GM23338 (cell line): ENCODE data around the gene NR2C1. TPM values are rescaled to one million over a fixed set of nuclear protein-coding genes. Genes with fewer than 3 reads are reported as not detected.

Source experiments
- ATAC-seq: fragments of 200-7000 bp; cut with Tn5 transposase; 3 replicates; pipeline ENCODE4 v1.9.1; 2020
- DNase-seq: peaks from one replicate; pipeline ENCODE4 v3.0.0-alpha.2; 2015; ENCODE audit warnings: low spot score
- H2AFZ ChIP-seq: fragments of 200-600 bp; sonication (generic); 2 replicates; pipeline ENCODE4 v1.8.0; 2016; ENCODE audit warnings: antibody characterized with exemption, mild to moderate bottlenecking, moderate library complexity
- H3F3A ChIP-seq: fragments of 200-600 bp; sonication (generic); replicated peaks from 2 replicates; pipeline ENCODE4 v1.8.0; 2017; ENCODE audit warnings: antibody characterized with exemption, mixed run types, low read depth
- H3K27ac ChIP-seq: fragments of 200-600 bp; sonication (generic); 2 replicates; pipeline ENCODE4 v1.6.1; 2016; ENCODE audit warnings: low read depth
- H3K27me3 ChIP-seq: fragments of 200-600 bp; sonication (generic); 2 replicates; pipeline ENCODE4 v1.8.0; 2016; ENCODE audit warnings: mild to moderate bottlenecking, mixed run types, moderate library complexity; ENCODE audit not compliant: insufficient read depth
- H3K36me3 ChIP-seq: fragments of 200-600 bp; sonication (generic); 2 replicates; pipeline ENCODE4 v1.8.0; 2016; ENCODE audit warnings: mild to moderate bottlenecking; ENCODE audit not compliant: insufficient read depth
- H3K4me1 ChIP-seq: fragments of 200-600 bp; sonication (generic); 2 replicates; pipeline ENCODE4 v1.8.0; 2016; ENCODE audit warnings: mild to moderate bottlenecking, moderate library complexity; ENCODE audit not compliant: insufficient read depth
- H3K4me2 ChIP-seq: fragments of 200-600 bp; sonication (generic); 2 replicates; pipeline ENCODE4 v1.7.1; 2017; ENCODE audit warnings: mixed run types
- H3K4me3 ChIP-seq: fragments of 200-600 bp; sonication (generic); 2 replicates; pipeline ENCODE4 v1.6.1; 2016; ENCODE audit warnings: mixed run types
- H3K79me2 ChIP-seq: fragments of 200-600 bp; sonication (generic); replicated peaks from 2 replicates; pipeline ENCODE4 v1.8.0; 2017; ENCODE audit warnings: mild to moderate bottlenecking; ENCODE audit not compliant: insufficient read depth
- H3K9me2 ChIP-seq: fragments of 200-600 bp; sonication (generic); 2 replicates; pipeline ENCODE4 v1.8.0; 2017; ENCODE audit not compliant: insufficient read depth
- H4K20me1 ChIP-seq: fragments of 200-600 bp; sonication (generic); replicated peaks from 2 replicates; pipeline ENCODE4 v1.8.0; 2017; ENCODE audit warnings: mild to moderate bottlenecking; ENCODE audit not compliant: insufficient read depth
- H3K27ac Mint-ChIP-seq: 2 replicates; pipeline ENCODE4 v1.8.0; 2020; ENCODE audit warnings: inconsistent platforms, mild to moderate bottlenecking, moderate library complexity, mixed read lengths
- H3K27me3 Mint-ChIP-seq: 3 replicates; pipeline ENCODE4 v1.8.0; 2022; ENCODE audit warnings: low read depth, mild to moderate bottlenecking, moderate library complexity, mixed read lengths, inconsistent platforms; ENCODE audit not compliant: insufficient read depth, poor library complexity
- H3K36me3 Mint-ChIP-seq: 3 replicates; pipeline ENCODE4 v1.8.0; 2021; ENCODE audit warnings: low read depth, mild to moderate bottlenecking, inconsistent platforms, moderate library complexity, mixed read lengths
- H3K4me1 Mint-ChIP-seq: 3 replicates; pipeline ENCODE4 v1.8.0; 2020; ENCODE audit warnings: mild to moderate bottlenecking, inconsistent platforms, mixed read lengths
- H3K4me3 Mint-ChIP-seq: 3 replicates; pipeline ENCODE4 v1.8.0; 2021; ENCODE audit warnings: moderate library complexity, mild to moderate bottlenecking, inconsistent platforms, mixed read lengths
- H3K9me3 Mint-ChIP-seq: 3 replicates; pipeline ENCODE4 v1.8.0; 2020; ENCODE audit warnings: moderate library complexity, mild to moderate bottlenecking, inconsistent platforms, mixed read lengths
- CREB1 ChIP-seq: fragments of 250-450 bp; sonication (Bioruptor Pico); IDR thresholded peaks from 2 replicates; pipeline ENCODE4 v1.5.0; 2020; ENCODE audit warnings: low read depth, mild to moderate bottlenecking, moderate library complexity
- EZH2 ChIP-seq: fragments of 200-600 bp; sonication (generic); IDR thresholded peaks from one replicate; pipeline ENCODE4 v1.8.0; 2017; ENCODE audit warnings: antibody characterized with exemption, mild to moderate bottlenecking, low read depth; ENCODE audit not compliant: unreplicated experiment
- EZH2phosphoT487 ChIP-seq: fragments of 200-600 bp; sonication (generic); IDR thresholded peaks from one replicate; pipeline ENCODE4 v1.8.1; 2018; ENCODE audit warnings: antibody characterized with exemption; ENCODE audit not compliant: unreplicated experiment
- JUNB ChIP-seq: IDR thresholded peaks from one replicate; pipeline ENCODE4 v1.6.1; 2016; ENCODE audit warnings: antibody characterized with exemption; ENCODE audit not compliant: unreplicated experiment
- NANOG ChIP-seq: IDR thresholded peaks from 2 replicates; pipeline ENCODE4 v1.6.1; 2016; ENCODE audit warnings: antibody characterized with exemption, borderline replicate concordance
- POLR2AphosphoS5 ChIP-seq: IDR thresholded peaks from 2 replicates; pipeline ENCODE4 v1.6.1; 2016; ENCODE audit warnings: antibody characterized with exemption, low read depth
- STAT1 ChIP-seq: IDR thresholded peaks from one replicate; pipeline ENCODE4 v1.6.1; 2016; ENCODE audit warnings: antibody characterized with exemption; ENCODE audit not compliant: unreplicated experiment
- ZNF114 ChIP-seq: fragments of 250-450 bp; sonication (Bioruptor Pico); IDR thresholded peaks from 2 replicates; pipeline ENCODE4 v1.5.0; 2020; ENCODE audit warnings: mild to moderate bottlenecking, moderate library complexity
- ZNF331 ChIP-seq: fragments of 250-450 bp; sonication (Bioruptor Pico); IDR thresholded peaks from 2 replicates; pipeline ENCODE4 v1.5.0; 2020; ENCODE audit warnings: low read depth, mild to moderate bottlenecking, moderate library complexity
- polyA plus RNA-seq: library from polyadenylated mRNA; unstranded; fragments of >200 nt; fragmentation: Nextera tagmentation; extraction: Ambion mirVana; gene quantifications from 2 replicates; pipeline ENCODE4 v1.2.1, GENCODE V29; 2016
- total RNA-seq: library from RNA; depleted of rRNA; stranded (reverse); fragments of >200 nt; shearing (Covaris generic); gene quantifications from 2 replicates; pipeline ENCODE4 v1.2.3, GENCODE V29; 2014
- TF ChIP-seq, protein P1 (sequence below): IDR thresholded peaks from 2 replicates; pipeline ENCODE4 v1.6.1; 2016; ENCODE audit warnings: antibody characterized with exemption
- TF ChIP-seq, protein P2 (sequence below): fragments of 250-450 bp; sonication (Bioruptor Pico); IDR thresholded peaks from 2 replicates; pipeline ENCODE4 v1.5.0; 2020; ENCODE audit warnings: mild to moderate bottlenecking, moderate library complexity
- TF ChIP-seq, protein P3 (sequence below), 2 experiments: fragments of 200-600 bp in 1 of 2; sonication (generic) in 1 of 2; conservative IDR thresholded peaks; 2 replicates each; pipeline versions ENCODE4 v1.5.1 to v1.6.1; 2016 to 2017; ENCODE audit warnings: antibody characterized with exemption in 2 of 2, low read depth in 2 of 2, mild to moderate bottlenecking in 2 of 2, moderate library complexity in 1 of 2
- TF ChIP-seq, protein P4 (sequence below): IDR thresholded peaks from one replicate; pipeline ENCODE4 v1.6.1; 2018; ENCODE audit warnings: antibody characterized with exemption; ENCODE audit not compliant: unreplicated experiment

NR2C1 gene
- total and polyA plus RNA-seq, 2 experiments from 2014 or later = 41.1 to 45.3 TPM

DNA sequence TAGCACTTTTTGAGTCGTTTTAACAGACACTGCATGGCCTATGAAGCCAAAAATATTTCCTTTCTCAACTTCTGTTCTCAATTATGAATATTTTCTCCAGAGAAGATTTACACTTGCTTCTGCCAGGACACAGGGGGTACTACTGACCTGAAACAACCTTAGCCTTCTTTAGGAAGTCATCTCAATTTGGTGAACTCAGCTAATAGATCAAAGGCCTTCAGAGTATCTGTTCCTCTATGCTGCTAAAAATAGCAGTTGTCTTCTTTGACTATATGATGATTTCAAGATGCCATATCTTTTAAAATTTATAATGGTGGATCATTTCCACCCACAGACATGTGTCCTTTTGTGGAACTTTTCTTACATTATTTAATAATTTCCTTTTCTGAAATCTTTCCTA, 55.9 kb downstream of the NR2C1 start:
- no peaks in the 10 kb centered on the region for H3K27me3 ChIP-seq
- H3K79me2 ChIP-seq = no peaks in the 10 kb centered on the region
- H3K27ac ChIP-seq = no peak overlapping the region
- no peaks in the 10 kb centered on the region for H3K4me1 ChIP-seq
- Mint-ChIP-seq H3K27ac (no peak overlapping the region), H3K27me3 (no peaks in the 10 kb centered on the region), H3K4me1 (no peaks in the 10 kb centered on the region), H3K4me3 (no peak overlapping the region), H3K9me3 (no peaks in the 10 kb centered on the region), H3K36me3 (peaks cover 6% of the 10 kb centered on the region; the same call in 1 of the 3 replicates)
- TF ChIP-seq ZNF114 (CRISPR knock-in tag) (no peak), CREB1 (CRISPR knock-in tag) (no peak), STAT1 (no peak), EZH2 (no peak), ZNF331 (no peak), EZH2phosphoT487 (no peak), JUNB (no peak), NANOG (no peak), POLR2AphosphoS5 (no peak)
- TF ChIP-seq, protein P1, sequence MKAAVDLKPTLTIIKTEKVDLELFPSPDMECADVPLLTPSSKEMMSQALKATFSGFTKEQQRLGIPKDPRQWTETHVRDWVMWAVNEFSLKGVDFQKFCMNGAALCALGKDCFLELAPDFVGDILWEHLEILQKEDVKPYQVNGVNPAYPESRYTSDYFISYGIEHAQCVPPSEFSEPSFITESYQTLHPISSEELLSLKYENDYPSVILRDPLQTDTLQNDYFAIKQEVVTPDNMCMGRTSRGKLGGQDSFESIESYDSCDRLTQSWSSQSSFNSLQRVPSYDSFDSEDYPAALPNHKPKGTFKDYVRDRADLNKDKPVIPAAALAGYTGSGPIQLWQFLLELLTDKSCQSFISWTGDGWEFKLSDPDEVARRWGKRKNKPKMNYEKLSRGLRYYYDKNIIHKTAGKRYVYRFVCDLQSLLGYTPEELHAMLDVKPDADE = no peak
- TF ChIP-seq, protein P2, sequence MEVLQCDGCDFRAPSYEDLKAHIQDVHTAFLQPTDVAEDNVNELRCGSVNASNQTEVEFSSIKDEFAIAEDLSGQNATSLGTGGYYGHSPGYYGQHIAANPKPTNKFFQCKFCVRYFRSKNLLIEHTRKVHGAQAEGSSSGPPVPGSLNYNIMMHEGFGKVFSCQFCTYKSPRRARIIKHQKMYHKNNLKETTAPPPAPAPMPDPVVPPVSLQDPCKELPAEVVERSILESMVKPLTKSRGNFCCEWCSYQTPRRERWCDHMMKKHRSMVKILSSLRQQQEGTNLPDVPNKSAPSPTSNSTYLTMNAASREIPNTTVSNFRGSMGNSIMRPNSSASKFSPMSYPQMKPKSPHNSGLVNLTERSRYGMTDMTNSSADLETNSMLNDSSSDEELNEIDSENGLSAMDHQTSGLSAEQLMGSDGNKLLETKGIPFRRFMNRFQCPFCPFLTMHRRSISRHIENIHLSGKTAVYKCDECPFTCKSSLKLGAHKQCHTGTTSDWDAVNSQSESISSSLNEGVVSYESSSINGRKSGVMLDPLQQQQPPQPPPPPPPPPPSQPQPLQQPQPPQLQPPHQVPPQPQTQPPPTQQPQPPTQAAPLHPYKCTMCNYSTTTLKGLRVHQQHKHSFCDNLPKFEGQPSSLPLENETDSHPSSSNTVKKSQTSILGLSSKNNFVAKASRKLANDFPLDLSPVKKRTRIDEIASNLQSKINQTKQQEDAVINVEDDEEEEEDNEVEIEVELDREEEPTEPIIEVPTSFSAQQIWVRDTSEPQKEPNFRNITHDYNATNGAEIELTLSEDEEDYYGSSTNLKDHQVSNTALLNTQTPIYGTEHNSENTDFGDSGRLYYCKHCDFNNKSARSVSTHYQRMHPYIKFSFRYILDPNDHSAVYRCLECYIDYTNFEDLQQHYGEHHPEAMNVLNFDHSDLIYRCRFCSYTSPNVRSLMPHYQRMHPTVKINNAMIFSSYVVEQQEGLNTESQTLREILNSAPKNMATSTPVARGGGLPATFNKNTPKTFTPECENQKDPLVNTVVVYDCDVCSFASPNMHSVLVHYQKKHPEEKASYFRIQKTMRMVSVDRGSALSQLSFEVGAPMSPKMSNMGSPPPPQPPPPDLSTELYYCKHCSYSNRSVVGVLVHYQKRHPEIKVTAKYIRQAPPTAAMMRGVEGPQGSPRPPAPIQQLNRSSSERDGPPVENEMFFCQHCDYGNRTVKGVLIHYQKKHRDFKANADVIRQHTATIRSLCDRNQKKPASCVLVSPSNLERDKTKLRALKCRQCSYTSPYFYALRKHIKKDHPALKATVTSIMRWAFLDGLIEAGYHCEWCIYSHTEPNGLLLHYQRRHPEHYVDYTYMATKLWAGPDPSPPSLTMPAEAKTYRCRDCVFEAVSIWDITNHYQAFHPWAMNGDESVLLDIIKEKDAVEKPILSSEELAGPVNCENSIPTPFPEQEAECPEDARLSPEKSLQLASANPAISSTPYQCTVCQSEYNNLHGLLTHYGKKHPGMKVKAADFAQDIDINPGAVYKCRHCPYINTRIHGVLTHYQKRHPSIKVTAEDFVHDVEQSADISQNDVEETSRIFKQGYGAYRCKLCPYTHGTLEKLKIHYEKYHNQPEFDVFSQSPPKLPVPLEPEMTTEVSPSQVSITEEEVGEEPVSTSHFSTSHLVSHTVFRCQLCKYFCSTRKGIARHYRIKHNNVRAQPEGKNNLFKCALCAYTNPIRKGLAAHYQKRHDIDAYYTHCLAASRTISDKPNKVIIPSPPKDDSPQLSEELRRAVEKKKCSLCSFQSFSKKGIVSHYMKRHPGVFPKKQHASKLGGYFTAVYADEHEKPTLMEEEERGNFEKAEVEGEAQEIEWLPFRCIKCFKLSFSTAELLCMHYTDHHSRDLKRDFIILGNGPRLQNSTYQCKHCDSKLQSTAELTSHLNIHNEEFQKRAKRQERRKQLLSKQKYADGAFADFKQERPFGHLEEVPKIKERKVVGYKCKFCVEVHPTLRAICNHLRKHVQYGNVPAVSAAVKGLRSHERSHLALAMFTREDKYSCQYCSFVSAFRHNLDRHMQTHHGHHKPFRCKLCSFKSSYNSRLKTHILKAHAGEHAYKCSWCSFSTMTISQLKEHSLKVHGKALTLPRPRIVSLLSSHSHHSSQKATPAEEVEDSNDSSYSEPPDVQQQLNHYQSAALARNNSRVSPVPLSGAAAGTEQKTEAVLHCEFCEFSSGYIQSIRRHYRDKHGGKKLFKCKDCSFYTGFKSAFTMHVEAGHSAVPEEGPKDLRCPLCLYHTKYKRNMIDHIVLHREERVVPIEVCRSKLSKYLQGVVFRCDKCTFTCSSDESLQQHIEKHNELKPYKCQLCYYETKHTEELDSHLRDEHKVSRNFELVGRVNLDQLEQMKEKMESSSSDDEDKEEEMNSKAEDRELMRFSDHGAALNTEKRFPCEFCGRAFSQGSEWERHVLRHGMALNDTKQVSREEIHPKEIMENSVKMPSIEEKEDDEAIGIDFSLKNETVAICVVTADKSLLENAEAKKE (CRISPR knock-in tag) = no peak
- TF ChIP-seq, protein P3, sequence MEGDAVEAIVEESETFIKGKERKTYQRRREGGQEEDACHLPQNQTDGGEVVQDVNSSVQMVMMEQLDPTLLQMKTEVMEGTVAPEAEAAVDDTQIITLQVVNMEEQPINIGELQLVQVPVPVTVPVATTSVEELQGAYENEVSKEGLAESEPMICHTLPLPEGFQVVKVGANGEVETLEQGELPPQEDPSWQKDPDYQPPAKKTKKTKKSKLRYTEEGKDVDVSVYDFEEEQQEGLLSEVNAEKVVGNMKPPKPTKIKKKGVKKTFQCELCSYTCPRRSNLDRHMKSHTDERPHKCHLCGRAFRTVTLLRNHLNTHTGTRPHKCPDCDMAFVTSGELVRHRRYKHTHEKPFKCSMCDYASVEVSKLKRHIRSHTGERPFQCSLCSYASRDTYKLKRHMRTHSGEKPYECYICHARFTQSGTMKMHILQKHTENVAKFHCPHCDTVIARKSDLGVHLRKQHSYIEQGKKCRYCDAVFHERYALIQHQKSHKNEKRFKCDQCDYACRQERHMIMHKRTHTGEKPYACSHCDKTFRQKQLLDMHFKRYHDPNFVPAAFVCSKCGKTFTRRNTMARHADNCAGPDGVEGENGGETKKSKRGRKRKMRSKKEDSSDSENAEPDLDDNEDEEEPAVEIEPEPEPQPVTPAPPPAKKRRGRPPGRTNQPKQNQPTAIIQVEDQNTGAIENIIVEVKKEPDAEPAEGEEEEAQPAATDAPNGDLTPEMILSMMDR (conservative IDR thresholded peaks at IDR 0.05; ENCODE audit: low read depth in 2 of 2) = no peak
- TF ChIP-seq, protein P4, sequence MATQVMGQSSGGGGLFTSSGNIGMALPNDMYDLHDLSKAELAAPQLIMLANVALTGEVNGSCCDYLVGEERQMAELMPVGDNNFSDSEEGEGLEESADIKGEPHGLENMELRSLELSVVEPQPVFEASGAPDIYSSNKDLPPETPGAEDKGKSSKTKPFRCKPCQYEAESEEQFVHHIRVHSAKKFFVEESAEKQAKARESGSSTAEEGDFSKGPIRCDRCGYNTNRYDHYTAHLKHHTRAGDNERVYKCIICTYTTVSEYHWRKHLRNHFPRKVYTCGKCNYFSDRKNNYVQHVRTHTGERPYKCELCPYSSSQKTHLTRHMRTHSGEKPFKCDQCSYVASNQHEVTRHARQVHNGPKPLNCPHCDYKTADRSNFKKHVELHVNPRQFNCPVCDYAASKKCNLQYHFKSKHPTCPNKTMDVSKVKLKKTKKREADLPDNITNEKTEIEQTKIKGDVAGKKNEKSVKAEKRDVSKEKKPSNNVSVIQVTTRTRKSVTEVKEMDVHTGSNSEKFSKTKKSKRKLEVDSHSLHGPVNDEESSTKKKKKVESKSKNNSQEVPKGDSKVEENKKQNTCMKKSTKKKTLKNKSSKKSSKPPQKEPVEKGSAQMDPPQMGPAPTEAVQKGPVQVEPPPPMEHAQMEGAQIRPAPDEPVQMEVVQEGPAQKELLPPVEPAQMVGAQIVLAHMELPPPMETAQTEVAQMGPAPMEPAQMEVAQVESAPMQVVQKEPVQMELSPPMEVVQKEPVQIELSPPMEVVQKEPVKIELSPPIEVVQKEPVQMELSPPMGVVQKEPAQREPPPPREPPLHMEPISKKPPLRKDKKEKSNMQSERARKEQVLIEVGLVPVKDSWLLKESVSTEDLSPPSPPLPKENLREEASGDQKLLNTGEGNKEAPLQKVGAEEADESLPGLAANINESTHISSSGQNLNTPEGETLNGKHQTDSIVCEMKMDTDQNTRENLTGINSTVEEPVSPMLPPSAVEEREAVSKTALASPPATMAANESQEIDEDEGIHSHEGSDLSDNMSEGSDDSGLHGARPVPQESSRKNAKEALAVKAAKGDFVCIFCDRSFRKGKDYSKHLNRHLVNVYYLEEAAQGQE = no peak
- H4K20me1 ChIP-seq = no peaks in the 10 kb centered on the region
- H3F3A ChIP-seq = no peaks in the 10 kb centered on the region
- H3K4me2 ChIP-seq = no peak overlapping the region
- no peak for DNase-seq
- ATAC-seq = no peak
- H3K4me3 ChIP-seq = no peak overlapping the region
- no peaks in the 10 kb centered on the region for H3K36me3 ChIP-seq
- H2AFZ ChIP-seq = no peak overlapping the region
- H3K9me2 ChIP-seq = no peaks in the 10 kb centered on the region
